Activated CD8-positive, alpha-beta memory T cell treated with anti-CD3 and anti-CD28 coated beads, Interleukin-2, amount 50 U/mL, for 24 hours (primary cell): ENCODE measurements around the gene ACTRT1.

ENCODE experiments used
- DNase-seq: peaks from one replicate; pipeline ENCODE4 v3.0.0-alpha.2; 2020; ENCODE audit errors: extremely low read depth

The ACTRT1 gene

GRCh38 chrX:128052303-128052702 lies at the start of gene ACTRT1:
Gene ACTRT1, minus strand, starts transcription at chrX:128052403. Its CDS starts 197 bp downstream, at chrX:128052206.
- no peak for DNase-seq

- DNase-seq: no peak
Observed at GRCh38 chrX:128078545-128078944, 26.3 kb upstream of the ACTRT1 start.

GRCh38 chrX:128057421-128057820 lies 5.2 kb upstream of the ACTRT1 start:
- DNase-seq: no peak

- no peak for DNase-seq
Observed at GRCh38 chrX:128051526-128051925, 677 bp downstream of the ACTRT1 start.

GRCh38 chrX:128035318-128035717 lies 16.9 kb downstream of the ACTRT1 start:
- no peak for DNase-seq

GRCh38 chrX:128021566-128021965 lies 30.6 kb downstream of the ACTRT1 start:
- no peak for DNase-seq

GRCh38 chrX:128020701-128021100 lies 31.5 kb downstream of the ACTRT1 start:
- DNase-seq: no peak

- DNase-seq: no peak
Observed at GRCh38 chrX:128019218-128019617, 33.0 kb downstream of the ACTRT1 start.

GRCh38 chrX:128012015-128012414 lies 40.2 kb downstream of the ACTRT1 start:
- no peak for DNase-seq

- no peak for DNase-seq
Observed at GRCh38 chrX:128007882-128008281, 44.3 kb downstream of the ACTRT1 start.
